ENCODE results near the gene ABO.

The ABO gene

GRCh38 chr9:133276001-133276884 lies 1.2 kb upstream of the ABO start:
- H2AFZ ChIP-seq (ENCODE audit: low read depth, low read length) = no peak overlapping the region
- no peak overlapping the region for H3K4me2 ChIP-seq (ENCODE audit: insufficient read depth, low read length)
- ATAC-seq (ENCODE audit: insufficient read depth, low read depth) = no peak
- H3K79me2 ChIP-seq (ENCODE audit: insufficient read depth, low read length) = no peaks in the 10 kb centered on the region
- H3K27ac ChIP-seq (ENCODE audit: low read length) = no peak overlapping the region
- TF ChIP-seq CTCF (IDR thresholded peaks at IDR 0.05; ENCODE audit: borderline replicate concordance, extremely low read depth, low read length, poor library complexity, severe bottlenecking) = no peak
- no peak for TF ChIP-seq EZH2 (IDR thresholded peaks at IDR 0.05; ENCODE audit: borderline replicate concordance, low read depth, low read length, severe bottlenecking)
- no peaks in the 10 kb centered on the region for H4K20me1 ChIP-seq (ENCODE audit: insufficient read depth, low read length)
- no peak for DNase-seq
- H3K36me3 ChIP-seq (ENCODE audit: insufficient read depth, low read length) = no peaks in the 10 kb centered on the region
- H3K4me3 ChIP-seq (ENCODE audit: low read depth in 1 of 2, low read length in 2 of 2) = no peak overlapping the region
- H3K4me1 ChIP-seq (ENCODE audit: insufficient read depth, low read length) = no peaks in the 10 kb centered on the region
- H3K9ac ChIP-seq (ENCODE audit: low read depth, low read length) = no peak overlapping the region
- H3K27me3 ChIP-seq (ENCODE audit: insufficient read depth, low read length, poor library complexity) = no peaks in the 10 kb centered on the region
- H3K9me3 ChIP-seq (ENCODE audit: insufficient read depth, low read length, severe bottlenecking) = no peaks in the 10 kb centered on the region

- H3K4me3 ChIP-seq (ENCODE audit: low read depth in 1 of 2, low read length in 2 of 2) = no peak overlapping the region
- H3K27ac ChIP-seq (ENCODE audit: low read length) = no peak overlapping the region
- ATAC-seq (ENCODE audit: insufficient read depth, low read depth) (no peak), DNase-seq (no peak)
- no peak overlapping the region for H3K4me2 ChIP-seq (ENCODE audit: insufficient read depth, low read length)
- no peaks in the 10 kb centered on the region for H4K20me1 ChIP-seq (ENCODE audit: insufficient read depth, low read length)
- TF ChIP-seq EZH2 (IDR thresholded peaks at IDR 0.05; ENCODE audit: borderline replicate concordance, low read depth, low read length, severe bottlenecking) (no peak), CTCF (IDR thresholded peaks at IDR 0.05; ENCODE audit: borderline replicate concordance, extremely low read depth, low read length, poor library complexity, severe bottlenecking) (no peak)
- no peaks in the 10 kb centered on the region for H3K79me2 ChIP-seq (ENCODE audit: insufficient read depth, low read length)
- H3K9me3 ChIP-seq (ENCODE audit: insufficient read depth, low read length, severe bottlenecking) = no peaks in the 10 kb centered on the region
- no peaks in the 10 kb centered on the region for H3K4me1 ChIP-seq (ENCODE audit: insufficient read depth, low read length)
- no peak overlapping the region for H2AFZ ChIP-seq (ENCODE audit: low read depth, low read length)
- H3K9ac ChIP-seq (ENCODE audit: low read depth, low read length) = no peak overlapping the region
- H3K36me3 ChIP-seq (ENCODE audit: insufficient read depth, low read length) = no peaks in the 10 kb centered on the region
- H3K27me3 ChIP-seq (ENCODE audit: insufficient read depth, low read length, poor library complexity) = no peaks in the 10 kb centered on the region
Observed at GRCh38 chr9:133274236-133275104, 531 bp downstream of the ABO start.

- Histone ChIP-seq H4K20me1 (ENCODE audit: insufficient read depth, low read length) (no peaks in the 10 kb centered on the region), H3K79me2 (ENCODE audit: insufficient read depth, low read length) (no peaks in the 10 kb centered on the region), H3K9ac (ENCODE audit: low read depth, low read length) (no peak overlapping the region), H3K27me3 (ENCODE audit: insufficient read depth, low read length, poor library complexity) (no peaks in the 10 kb centered on the region), H3K4me1 (ENCODE audit: insufficient read depth, low read length) (no peaks in the 10 kb centered on the region), H3K27ac (ENCODE audit: low read length) (no peak overlapping the region), H3K4me3 (ENCODE audit: low read depth in 1 of 2, low read length in 2 of 2) (no peak overlapping the region), H3K36me3 (ENCODE audit: insufficient read depth, low read length) (no peaks in the 10 kb centered on the region), H2AFZ (ENCODE audit: low read depth, low read length) (no peak overlapping the region), H3K9me3 (ENCODE audit: insufficient read depth, low read length, severe bottlenecking) (no peaks in the 10 kb centered on the region), H3K4me2 (ENCODE audit: insufficient read depth, low read length) (no peak overlapping the region)
- ATAC-seq (ENCODE audit: insufficient read depth, low read depth) = no peak
- no peak for DNase-seq
- TF ChIP-seq CTCF (IDR thresholded peaks at IDR 0.05; ENCODE audit: borderline replicate concordance, extremely low read depth, low read length, poor library complexity, severe bottlenecking) (no peak), EZH2 (IDR thresholded peaks at IDR 0.05; ENCODE audit: borderline replicate concordance, low read depth, low read length, severe bottlenecking) (no peak)
Observed at GRCh38 chr9:133273819-133274218, 1.2 kb downstream of the ABO start.
